KOPT-K1 (cell line): ENCODE measurements around the gene PRRC2A.

ENCODE experiments used
- H3K27ac ChIP-seq: fragments of 200-600 bp; sonication (generic); 2 replicates; pipeline ENCODE4 v1.5.1; 2016; ENCODE audit warnings: antibody characterized with exemption, mild to moderate bottlenecking, low read depth, low read length; ENCODE audit not compliant: poor library complexity, severe bottlenecking
- H3K36me3 ChIP-seq: fragments of 200-600 bp; sonication (generic); 2 replicates; pipeline ENCODE4 v1.5.1; 2017; ENCODE audit warnings: antibody characterized with exemption, mild to moderate bottlenecking, low read length, moderate library complexity; ENCODE audit not compliant: insufficient read depth
- H3K9me3 ChIP-seq: fragments of 200-600 bp; sonication (generic); 2 replicates; pipeline ENCODE4 v1.5.1; 2017; ENCODE audit warnings: antibody characterized with exemption, low read length, mild to moderate bottlenecking; ENCODE audit not compliant: insufficient read depth, poor library complexity, severe bottlenecking

The PRRC2A gene

DNA sequence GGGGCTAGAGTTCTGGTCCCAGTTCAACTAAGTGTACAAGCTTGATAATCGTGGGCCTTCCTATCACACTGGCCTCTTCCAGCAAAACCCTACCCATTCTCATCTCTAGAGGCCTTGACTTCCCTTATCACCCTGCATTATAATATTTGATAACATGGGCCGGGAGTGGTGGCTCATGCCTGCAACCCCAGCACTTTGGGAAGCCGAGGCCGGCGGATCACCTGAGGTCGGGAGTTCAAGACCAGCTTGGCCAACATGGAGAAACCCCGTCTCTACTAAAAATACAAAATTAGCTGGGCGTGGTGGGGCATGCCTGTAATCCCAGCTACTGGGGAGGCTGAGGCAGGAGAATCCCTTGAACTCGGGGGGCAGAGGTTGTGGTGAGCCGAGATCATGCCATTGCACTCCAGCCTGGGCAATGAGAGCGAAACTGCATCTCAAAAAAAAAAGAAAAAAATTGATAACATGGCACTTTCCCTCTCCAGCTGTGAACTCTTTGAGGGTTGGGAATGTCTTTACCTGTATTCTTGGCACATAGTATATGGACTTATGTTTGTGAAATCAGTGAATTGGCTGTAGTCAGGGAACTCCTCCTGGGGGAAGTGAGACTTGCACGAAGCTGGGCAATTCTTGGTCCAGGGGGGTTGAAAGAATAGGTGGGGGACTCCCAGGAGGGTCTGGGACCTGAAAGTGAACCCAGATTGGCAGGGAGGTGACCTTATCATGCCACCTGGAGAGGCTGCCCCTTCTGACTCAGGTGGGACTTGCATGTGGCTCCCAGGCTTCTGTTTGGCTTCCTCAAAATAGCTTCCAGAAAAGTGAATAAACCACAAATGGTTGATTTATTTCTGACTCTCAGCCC is 41.0 kb downstream of the PRRC2A start:
- H3K27ac ChIP-seq: peak overlapping the region; percentile 82
- H3K36me3 ChIP-seq: peaks cover 59% of the 10 kb centered on the region

DNA sequence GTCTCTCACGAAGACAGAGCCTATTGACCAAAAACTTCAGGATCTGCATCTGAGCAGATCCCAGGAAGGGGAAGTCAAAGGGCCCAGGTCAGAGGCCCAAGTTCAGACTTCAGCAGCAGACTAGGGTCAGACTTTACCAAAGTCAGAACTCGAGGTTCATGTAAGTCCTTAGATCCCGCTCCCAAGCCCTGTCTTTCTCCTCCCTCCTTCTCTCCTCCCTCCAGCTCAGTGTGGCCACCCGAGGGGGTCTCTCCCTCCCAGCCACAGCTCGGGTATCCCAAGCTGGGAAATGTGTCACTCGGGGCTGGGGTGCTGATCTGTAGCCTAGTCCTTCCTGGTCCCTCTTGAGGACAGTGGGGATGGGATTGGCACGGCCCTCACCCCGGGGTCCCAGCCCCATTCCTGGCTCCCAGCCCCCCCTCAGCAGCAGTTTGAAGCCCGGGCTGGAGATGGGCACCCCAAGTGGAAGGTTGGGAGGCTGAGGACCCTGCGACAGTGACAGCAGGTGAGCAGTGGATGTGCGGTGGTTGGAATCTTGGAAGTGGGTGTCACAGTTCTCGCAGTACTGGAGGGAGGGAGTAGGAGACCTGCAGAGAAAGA is 41.7 kb downstream of the PRRC2A start:
- H3K36me3 ChIP-seq: peaks cover 57% of the 10 kb centered on the region

More for the DNA sequence above, 41.0 kb downstream of the PRRC2A start:
- no peaks in the 10 kb centered on the region for H3K9me3 ChIP-seq

DNA sequence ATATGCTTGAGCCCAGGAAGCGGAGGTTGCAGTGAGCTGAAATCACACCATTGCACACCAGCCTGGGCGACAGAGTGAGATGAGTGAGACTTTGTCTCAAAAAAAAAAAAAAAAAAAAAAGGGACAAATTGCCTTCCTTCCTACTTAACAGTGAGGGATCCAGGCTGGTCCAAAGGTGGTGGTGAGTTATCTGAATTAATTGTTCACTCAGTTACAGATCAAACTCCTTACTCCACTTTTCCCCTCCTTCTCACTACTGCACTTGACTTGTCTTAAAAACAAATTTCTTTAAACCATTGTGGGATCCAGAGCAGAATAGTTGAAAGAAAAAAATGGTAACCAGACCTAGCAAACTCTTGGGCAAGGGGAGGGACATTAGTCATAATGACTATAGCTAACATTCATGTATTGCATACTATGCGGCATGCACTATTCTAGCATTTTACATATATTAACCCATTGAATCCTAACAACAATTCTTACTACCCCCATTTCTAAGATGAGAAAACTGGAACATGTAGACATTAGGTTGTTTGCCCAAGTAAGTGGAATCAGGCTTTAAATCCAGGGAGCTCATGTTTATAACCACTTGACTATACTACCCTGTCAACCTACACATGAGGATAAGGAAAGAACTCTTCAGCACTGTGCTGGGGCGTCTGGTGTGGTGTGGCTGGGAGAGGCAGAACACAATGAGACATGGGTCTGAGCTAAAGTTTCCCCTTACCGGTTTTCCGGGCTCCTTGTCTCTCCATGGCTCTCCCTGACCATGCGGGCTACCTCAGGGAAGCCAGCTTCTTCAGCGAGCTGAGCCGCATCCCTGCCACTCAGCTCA is 42.8 kb downstream of the PRRC2A start:
- Histone ChIP-seq H3K9me3 (no peaks in the 10 kb centered on the region), H3K36me3 (peaks cover 57% of the 10 kb centered on the region), H3K27ac (peak overlapping the region; percentile 96)

More for the DNA sequence above, 41.7 kb downstream of the PRRC2A start:
- Histone ChIP-seq H3K27ac (no peak overlapping the region), H3K9me3 (no peaks in the 10 kb centered on the region)

DNA sequence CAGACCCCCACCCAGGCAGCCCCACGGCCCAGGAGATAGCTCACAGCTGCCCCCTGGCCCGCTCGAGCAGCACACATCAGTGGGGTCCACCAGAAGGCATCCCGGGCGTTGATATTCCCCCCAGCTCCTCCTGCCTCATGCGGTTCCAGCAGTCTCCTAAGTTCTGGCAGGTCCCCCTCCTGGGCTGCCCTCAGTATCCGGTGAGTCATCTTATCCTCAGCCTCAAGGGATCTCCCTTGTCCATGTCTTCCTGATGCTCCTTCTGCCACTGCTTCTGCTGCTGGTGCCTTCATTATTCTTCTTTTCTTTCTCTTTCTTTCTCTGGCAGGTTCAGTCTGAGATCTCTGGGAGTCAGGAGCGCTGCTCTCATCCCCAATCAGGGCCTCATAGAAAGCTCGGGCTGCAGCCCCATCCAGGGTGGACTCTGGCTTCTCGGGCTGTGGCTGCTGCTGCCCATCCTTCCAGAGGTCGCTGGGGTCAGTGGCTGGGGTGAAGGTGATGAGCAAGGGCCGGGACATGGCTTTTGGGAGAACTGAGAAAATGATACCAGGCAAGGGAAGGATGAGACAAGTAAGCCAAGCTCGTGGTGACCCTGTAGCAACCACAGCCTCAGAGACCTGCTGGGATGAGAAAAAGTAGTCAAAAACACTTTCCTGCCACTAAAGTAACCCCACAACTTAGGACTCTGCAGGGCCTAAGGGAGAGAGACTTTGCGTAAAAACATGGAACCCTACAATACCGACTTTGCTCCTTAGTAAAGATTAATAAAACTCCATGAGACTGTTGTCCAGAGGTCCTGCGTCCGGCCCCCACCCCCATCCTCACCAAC is 43.7 kb downstream of the PRRC2A start:
- Histone ChIP-seq H3K9me3 (no peaks in the 10 kb centered on the region), H3K36me3 (peaks cover 60% of the 10 kb centered on the region), H3K27ac (peak overlapping the region; percentile 96)

DNA sequence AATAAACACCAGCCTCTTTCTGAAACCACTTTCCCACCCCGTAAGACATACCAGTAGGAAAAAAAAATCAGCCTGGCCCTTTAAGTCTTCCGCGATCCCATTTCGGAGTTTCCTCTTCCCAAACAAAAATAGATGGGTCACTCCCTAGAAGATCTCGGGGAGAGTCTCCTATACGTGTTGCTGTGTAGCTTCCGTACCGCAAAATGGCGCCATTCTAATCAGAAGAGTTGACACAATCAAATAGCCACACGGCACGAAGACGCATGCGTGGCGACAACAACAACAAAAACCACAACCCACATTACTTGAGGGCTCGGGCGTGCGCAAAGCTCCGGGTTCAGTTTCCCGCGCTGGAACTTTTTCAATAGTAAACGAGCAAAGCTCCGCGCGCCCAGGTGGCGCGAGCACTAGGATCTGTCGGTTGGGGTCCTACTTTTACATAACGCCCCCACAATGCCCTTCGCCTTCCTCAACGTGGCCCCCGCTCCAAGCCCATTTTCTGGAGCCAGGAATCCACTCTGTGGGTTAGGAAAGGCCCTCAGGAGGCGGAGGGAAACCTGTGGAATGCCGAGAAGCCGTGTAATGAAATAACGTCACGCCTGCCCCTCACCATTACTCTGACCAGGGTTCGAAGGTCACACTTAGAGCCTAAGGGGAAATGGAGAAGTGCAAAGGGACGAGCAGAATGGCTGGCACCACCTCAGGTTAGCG is 44.4 kb downstream of the PRRC2A start, which contains the start of gene GPANK1:
Gene GPANK1 (minus strand): TSS at position 208 of the 711 bp plus-strand sequence. CDS start 519 bp downstream, outside the sequence.
- H3K9me3 ChIP-seq: no peaks in the 10 kb centered on the region
- peak within 1 kb of the TSS; percentile 96 for H3K27ac ChIP-seq
- H3K36me3 ChIP-seq: peaks cover 64% of the 10 kb centered on the region

DNA sequence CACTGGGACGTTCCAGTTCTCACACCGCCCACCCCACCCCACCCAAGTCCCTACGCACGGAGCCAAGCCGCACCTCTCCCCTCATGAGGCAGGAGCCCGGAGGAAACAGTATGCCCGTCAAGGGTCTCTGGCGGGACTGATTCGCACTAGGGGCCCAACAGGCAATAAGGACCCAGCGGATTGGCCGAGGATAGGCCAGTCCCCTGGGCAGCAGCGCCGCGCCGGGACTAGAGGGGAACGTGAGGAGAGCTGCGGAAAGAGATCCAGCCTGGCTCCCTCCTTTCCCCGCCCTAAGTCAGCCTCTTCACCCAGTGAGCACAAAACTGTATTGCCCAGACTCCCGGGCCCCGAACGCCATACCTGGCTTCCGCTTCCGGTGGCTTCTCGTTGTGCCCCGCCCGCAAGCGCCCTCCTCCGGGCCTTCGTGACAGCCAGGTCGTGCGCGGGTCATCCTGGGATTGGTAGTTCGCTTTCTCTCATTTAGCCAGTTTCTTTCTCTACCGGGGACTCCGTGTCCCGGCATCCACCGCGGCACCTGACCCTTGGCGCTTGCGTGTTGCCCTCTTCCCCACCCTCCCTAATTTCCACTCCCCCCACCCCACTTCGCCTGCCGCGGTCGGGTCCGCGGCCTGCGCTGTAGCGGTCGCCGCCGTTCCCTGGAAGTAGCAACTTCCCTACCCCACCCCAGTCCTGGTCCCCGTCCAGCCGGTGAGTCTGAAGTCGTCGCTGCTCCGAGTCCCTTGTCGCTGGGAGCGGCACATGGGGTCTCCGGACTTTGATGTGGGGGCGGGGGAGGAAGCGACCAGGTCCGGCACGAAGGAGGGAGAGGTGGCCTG is 45.2 kb downstream of the PRRC2A start, which contains the start of gene CSNK2B:
Gene CSNK2B (plus strand): TSS at position 580 of the 836 bp plus-strand sequence. CDS start 752 bp downstream, outside the sequence.
- Histone ChIP-seq H3K9me3 (no peaks in the 10 kb centered on the region), H3K27ac (peak within 1 kb of the TSS; percentile 96), H3K36me3 (peaks cover 72% of the 10 kb centered on the region)

DNA sequence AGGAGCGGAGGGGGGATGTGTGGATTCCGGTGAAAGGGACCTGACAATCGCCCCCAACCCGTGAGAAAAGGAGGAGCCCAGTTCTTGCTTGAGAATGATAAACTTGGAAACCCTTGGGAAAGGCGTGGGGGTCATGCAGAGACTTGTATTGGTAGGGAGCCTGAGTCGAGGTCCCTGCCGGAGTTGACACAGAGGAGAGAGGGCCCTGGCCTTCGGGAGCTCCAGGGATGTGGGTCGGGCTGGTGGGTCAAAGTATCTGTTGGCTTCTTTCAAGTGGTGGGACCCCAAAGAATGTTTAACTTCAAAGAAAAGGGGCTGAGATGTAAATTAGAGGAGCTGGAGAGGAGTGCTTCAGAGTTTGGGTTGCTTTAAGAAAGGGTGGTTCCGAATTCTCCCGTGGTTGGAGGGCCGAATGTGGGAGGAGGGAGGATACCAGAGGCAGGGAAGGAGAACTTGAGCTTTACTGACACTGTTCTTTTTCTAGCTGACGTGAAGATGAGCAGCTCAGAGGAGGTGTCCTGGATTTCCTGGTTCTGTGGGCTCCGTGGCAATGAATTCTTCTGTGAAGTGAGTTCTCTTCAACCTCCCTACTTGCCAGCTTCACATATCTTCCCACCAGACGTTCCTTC is 45.9 kb downstream of the PRRC2A start:
- Histone ChIP-seq H3K27ac (peak overlapping the region; percentile 96), H3K36me3 (peaks cover 76% of the 10 kb centered on the region), H3K9me3 (no peaks in the 10 kb centered on the region)

DNA sequence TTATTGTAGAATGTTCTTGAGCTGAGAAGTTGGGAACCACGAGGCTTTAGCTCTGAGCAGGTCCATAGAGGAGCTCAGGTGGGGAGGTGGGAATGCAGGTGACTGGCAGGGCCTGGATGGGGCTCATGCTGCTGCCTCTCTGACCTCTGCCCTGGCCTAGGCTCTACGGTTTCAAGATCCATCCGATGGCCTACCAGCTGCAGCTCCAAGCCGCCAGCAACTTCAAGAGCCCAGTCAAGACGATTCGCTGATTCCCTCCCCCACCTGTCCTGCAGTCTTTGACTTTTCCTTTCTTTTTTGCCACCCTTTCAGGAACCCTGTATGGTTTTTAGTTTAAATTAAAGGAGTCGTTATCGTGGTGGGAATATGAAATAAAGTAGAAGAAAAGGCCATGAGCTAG is 49.2 kb downstream of the PRRC2A start, which contains the start of gene LY6G5B:
Gene LY6G5B (plus strand): TSS at position 301 of the 400 bp plus-strand sequence. CDS start 975 bp downstream, outside the sequence.
- Histone ChIP-seq H3K27ac (no peak within 1 kb of the TSS), H3K36me3 (peaks cover 77% of the 10 kb centered on the region), H3K9me3 (no peaks in the 10 kb centered on the region)

DNA sequence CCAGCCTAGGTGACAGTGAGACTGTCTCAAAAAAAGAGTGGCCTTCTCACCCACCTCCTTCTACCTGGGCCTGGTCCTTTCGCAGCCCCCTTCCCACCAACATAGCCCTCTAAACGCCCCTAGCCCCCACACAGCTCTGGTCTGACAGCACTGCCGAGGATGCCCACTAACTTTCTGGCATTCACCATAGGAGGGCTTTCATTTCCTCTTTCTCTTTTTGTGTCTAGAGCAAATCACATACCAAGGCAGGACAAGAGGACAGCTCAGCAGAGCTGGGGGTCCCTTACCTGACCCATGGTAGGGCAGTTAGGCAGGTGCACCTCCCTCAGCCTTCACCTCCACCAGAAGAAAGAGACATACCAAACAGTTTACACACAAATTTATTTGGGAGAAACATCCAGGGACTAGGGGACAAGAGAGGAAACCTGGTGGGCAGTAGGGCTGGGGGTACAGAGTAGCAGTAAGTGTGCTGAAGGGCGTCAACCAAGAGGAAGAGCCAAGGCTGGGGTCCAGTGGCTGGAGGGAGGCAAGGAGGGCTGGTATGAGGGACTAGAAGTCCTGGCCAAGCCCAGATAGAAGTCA is 55.9 kb downstream of the PRRC2A start:
- Histone ChIP-seq H3K36me3 (peaks cover 35% of the 10 kb centered on the region), H3K27ac (no peak overlapping the region), H3K9me3 (no peaks in the 10 kb centered on the region)

DNA sequence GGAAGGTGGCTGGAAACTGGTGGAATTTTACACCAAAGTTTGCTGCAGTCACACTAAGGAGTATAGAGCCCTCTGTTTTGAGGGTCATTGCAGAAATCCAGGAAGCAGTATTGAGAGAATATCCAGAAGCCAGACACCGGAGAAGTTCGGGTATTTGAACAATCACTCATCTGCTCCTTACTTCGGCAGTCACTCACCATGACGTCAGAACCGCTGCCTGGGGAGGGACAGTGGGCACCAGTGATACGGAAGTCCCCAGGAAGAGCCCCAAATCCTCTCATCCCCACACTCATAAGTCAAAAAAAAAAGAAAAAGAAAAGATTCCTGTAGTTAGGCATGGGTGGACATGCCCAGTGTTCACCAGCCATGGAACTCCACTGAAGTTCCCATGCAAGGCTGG is 56.4 kb downstream of the PRRC2A start:
- peaks cover 31% of the 10 kb centered on the region for H3K36me3 ChIP-seq
- no peaks in the 10 kb centered on the region for H3K9me3 ChIP-seq
- H3K27ac ChIP-seq: no peak overlapping the region

DNA sequence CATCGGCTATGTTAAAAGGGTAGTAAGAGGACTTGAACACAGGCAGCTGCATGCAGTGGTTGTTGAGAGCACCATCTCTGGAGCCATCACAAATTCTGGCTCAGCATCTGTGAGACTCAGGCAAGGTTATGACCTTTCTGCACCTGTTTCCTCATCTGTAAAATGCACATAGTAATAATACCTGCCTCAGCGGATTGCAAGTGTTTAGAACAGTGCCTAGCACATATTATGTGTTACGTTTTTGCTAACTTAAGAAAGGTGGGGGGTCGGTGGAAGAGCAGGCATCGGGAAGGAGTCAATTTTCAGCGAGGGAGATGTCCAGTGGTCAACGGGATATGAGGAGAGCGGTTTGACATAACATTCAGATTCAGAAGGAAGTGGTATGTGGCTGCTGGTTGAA is 57.4 kb downstream of the PRRC2A start:
- no peak overlapping the region for H3K27ac ChIP-seq
- H3K36me3 ChIP-seq: peaks cover 21% of the 10 kb centered on the region
- H3K9me3 ChIP-seq: no peaks in the 10 kb centered on the region
